NB4 (cell line): ENCODE measurements around the gene CTSD.

Experiments used
- DNase-seq: peaks from one replicate; pipeline ENCODE4 v3.0.0; 2010; ENCODE audit warnings: low read depth
- H3K4me3 ChIP-seq: one replicate; pipeline ENCODE4 v1.5.1; 2011; ENCODE audit warnings: mild to moderate bottlenecking, low read depth, low read length, moderate library complexity
- CTCF ChIP-seq: IDR thresholded peaks from one replicate; pipeline ENCODE4 v1.5.1; 2012; ENCODE audit warnings: low read depth, low read length
- MYC ChIP-seq: IDR thresholded peaks from 2 replicates; pipeline ENCODE4 v1.6.1; 2011; ENCODE audit warnings: low read depth, low read length
- POLR2A ChIP-seq: IDR thresholded peaks from 2 replicates; pipeline ENCODE4 v1.6.1; 2011; ENCODE audit warnings: mild to moderate bottlenecking; ENCODE audit not compliant: insufficient read length; ENCODE audit errors: extremely low read depth
- TF ChIP-seq, protein P1 (sequence below): IDR thresholded peaks from 2 replicates; pipeline ENCODE4 v1.6.1; 2011; ENCODE audit warnings: low read depth, low read length

The CTSD gene

GRCh38 chr11:1761110-1761856, 2.4 kb downstream of the CTSD start:
- DNase-seq = no peak
- TF ChIP-seq MYC = no peak
- no peak for TF ChIP-seq POLR2A
- TF ChIP-seq, protein P1, sequence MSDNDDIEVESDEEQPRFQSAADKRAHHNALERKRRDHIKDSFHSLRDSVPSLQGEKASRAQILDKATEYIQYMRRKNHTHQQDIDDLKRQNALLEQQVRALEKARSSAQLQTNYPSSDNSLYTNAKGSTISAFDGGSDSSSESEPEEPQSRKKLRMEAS = no peak
- TF ChIP-seq CTCF = no peak
- no peak overlapping the region for H3K4me3 ChIP-seq

- no peak overlapping the region for H3K4me3 ChIP-seq
- no peak for TF ChIP-seq POLR2A
- TF ChIP-seq, protein P1 = no peak
- TF ChIP-seq MYC = no peak
- TF ChIP-seq CTCF = no peak
- no peak for DNase-seq
These were observed 3.2 kb downstream of the CTSD start for GRCh38 chr11:1760351-1761109.

DNA sequence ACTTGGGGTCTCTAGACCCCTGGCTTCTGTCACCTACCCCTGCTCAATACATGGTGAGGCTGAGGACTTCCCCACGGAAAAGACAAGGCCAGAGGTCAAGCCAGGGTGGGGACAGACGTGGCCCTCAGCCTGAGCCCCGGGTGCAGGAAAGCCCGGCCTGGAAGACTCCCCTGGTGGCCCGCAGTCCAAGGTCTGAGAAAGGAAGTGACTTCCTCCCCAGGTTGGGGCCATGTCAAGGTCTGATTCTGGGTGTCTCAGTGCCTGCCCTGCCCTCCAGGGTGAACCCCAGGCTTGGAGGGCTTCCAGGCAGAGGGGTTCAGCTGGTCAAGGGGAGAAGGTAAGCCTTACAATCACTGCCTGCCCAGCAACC, 3.9 kb downstream of the CTSD start:
- H3K4me3 ChIP-seq = no peak overlapping the region
- no peak for DNase-seq
- no peak for TF ChIP-seq MYC
- TF ChIP-seq, protein P1 = no peak
- no peak for TF ChIP-seq POLR2A
- TF ChIP-seq CTCF = no peak

DNA sequence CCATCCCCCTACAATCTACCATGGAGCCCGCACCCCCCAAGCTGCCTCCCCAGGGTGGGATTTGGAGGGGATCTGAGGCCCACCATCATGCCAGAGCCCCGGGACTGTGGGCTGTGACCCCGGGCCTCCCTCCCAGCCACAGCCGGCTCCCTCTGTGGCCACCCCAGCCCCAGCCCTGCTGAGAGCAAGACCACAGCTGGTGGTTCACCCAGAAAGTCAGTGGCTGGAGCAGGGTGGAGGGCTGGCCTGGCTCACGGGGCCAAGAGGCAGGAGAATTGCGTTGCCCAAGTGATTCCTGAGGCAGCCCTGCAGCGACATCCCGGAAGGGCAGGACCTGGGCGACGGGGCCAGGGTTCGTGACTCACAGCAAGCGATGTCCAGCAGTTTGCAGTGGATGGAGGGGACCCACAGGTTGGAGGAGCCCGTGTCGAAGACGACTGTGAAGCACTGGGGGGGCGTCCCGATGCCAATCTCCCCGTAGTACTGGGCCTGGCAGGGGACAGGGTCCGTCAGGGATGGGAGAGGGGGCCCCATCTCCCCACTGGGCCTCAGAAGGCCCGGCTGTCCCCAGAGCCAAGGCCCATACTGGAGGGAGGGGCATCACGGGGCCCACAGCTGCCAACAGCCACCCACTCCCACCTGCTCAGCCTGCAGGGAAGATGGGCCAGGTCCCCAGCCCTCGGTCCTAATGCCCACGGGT, 4.4 kb downstream of the CTSD start:
- DNase-seq = no peak
- TF ChIP-seq, protein P1 = no peak
- TF ChIP-seq MYC (no peak), POLR2A (no peak), CTCF (no peak)
- H3K4me3 ChIP-seq = no peak overlapping the region

GRCh38 chr11:1758611-1759150, 5.0 kb downstream of the CTSD start:
- no peak overlapping the region for H3K4me3 ChIP-seq
- no peak for TF ChIP-seq CTCF
- TF ChIP-seq, protein P1 = no peak

More at GRCh38 chr11:1758611-1759150, 5.0 kb downstream of the CTSD start:
- DNase-seq = no peak
